Heart left ventricle (tissue), 13 donors: ENCODE data around the gene COPE.

Source experiments
- CTCF ChIP-seq, 12 donors: fragments of 200-600 bp; sonication (generic) in 4 of 12; IDR thresholded peaks; one replicate each; pipeline versions ENCODE4 v1.5.0 to v1.8.0; 2018 to 2022; ENCODE audit warnings: antibody characterized with exemption in 12 of 12, mild to moderate bottlenecking in 5 of 12
- POLR2A ChIP-seq, 2 donors: fragments of 450-650 bp; IDR thresholded peaks; one replicate each; pipeline ENCODE4 v1.6.1; 2017; ENCODE audit warnings: antibody characterized with exemption in 2 of 2, mild to moderate bottlenecking in 2 of 2, moderate library complexity in 2 of 2
- donor health status: ischemic (EF 13 %, LVEDD 7.1; RV severe dilation, severe dysfunction).
- donor health status: DM: no; HTN: yes; CAD: no.
- donor health status: DM: no; HTN: no; CAD: no.
- donor health status: ischemic (EF 25% LVEDD 6.9; RV normal size, moderate dysfunction).
- donor health status: ischemic (EF 25% LVEDD 5.7; RV mildly dilated, moderate dysfunction).
- donor health status: ischemic (EF 35%, LVEDD 5.7; RV mildly dilated, moderate dysfunction).
- donor health status: nonischemic (EF 11% LVEDD 7.7; RV severe dilation, severe dysfunction).
- donor health status: DM: yes; HTN: yes; CAD: no.
- donor health status: PGD.
- donor health status: ischemic (EF 29% LVEDD 5.4; RV normal size, mild dysfunction).
- donor health status: nonischemic (EF 23%, LVEDD 6.1; RV moderate dilation, normal function).

GRCh38 chr19:18942692-18943091 lies 23.5 kb upstream of the COPE start:
- no peak for TF ChIP-seq CTCF (IDR thresholded peaks at IDR 0.05)
- no peak for TF ChIP-seq POLR2A (IDR thresholded peaks at IDR 0.05)
